ENCODE measurements around the gene PCDHGB2.
"Not testable (repeated sequence)": the region's sequence is repeated elsewhere in the genome, so short reads cannot be mapped to it uniquely, and the experiment has no call there.

The PCDHGB2 gene

GRCh38 chr5:141403387-141403786 is 43.6 kb downstream of the PCDHGB2 start:
- DNase-seq = no peak
- in situ Hi-C loops (cut with HindIII; ENCODE audit: low pct_ligation_motif_present, low pct_unique_long_range_greater_than_20kb, low sequenced_read_pairs) = no loop called here

GRCh38 chr5:141407790-141408505 is 48.2 kb downstream of the PCDHGB2 start, which contains the start of gene PCDHGB6:
TSS of gene PCDHGB6 (plus strand) at chr5:141408021. CDS start at chr5:141408203, 182 bp downstream.
- DNase-seq; in situ Hi-C loops (cut with HindIII; ENCODE audit: low pct_ligation_motif_present, low pct_unique_long_range_greater_than_20kb, low sequenced_read_pairs): not testable (repeated sequence)

GRCh38 chr5:141409598-141410306 is 50.0 kb downstream of the PCDHGB2 start:
- no peak for DNase-seq
- in situ Hi-C loops (cut with HindIII; ENCODE audit: low pct_ligation_motif_present, low pct_unique_long_range_greater_than_20kb, low sequenced_read_pairs) = no loop called here

DNA sequence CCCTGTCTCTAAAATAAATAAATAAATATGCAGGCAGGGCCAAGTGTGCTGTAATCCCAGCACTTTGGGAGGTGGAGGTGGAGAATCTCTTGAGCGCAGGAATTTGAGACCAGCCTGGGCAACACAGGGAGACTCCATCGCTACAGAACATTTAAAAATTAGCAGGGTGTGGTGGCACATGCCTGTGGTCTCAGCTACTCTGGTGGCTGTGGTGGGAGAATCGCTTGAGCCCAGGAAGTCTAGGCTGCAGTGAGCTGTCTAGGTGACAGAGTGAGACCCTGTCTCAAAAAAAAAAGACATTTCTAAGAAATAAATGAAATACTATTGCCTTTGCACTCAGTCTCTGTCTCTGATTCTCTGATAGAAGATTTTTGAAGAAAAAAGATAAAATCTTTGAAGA is 51.8 kb downstream of the PCDHGB2 start:
- in situ Hi-C loops (cut with HindIII; ENCODE audit: low pct_ligation_motif_present, low pct_unique_long_range_greater_than_20kb, low sequenced_read_pairs) = no loop called here
- no peak for DNase-seq
